ENCODE data around the gene CCNA2. TPM values are rescaled to one million over a fixed set of nuclear protein-coding genes. Genes with fewer than 3 reads are reported as not detected.

Gene CCNA2
- total RNA-seq, 4 donors from 2014 or later, result 0.89 to 2.9 (median 1.4) TPM

GRCh38 chr4:121791481-121791880 is 32.2 kb downstream of the CCNA2 start:
- Histone ChIP-seq H3K27me3 (peaks cover 42% of the 10 kb centered on the region), H3K9me3 (no peaks in the 10 kb centered on the region), H3K27ac (no peak overlapping the region), H3K4me3 (no peak overlapping the region), H3K36me3 (no peaks in the 10 kb centered on the region), H3K4me1 (no peaks in the 10 kb centered on the region)
- no peak for ATAC-seq
- WGBS, 2 donors (ENCODE audit: low coverage in 1 of 2), result 81 to 94% methylated on average over 4 to 5 of the region's 5 CpGs
- TF ChIP-seq POLR2AphosphoS5 (IDR thresholded peaks at IDR 0.05), result no peak
- no peak for TF ChIP-seq POLR2A (IDR thresholded peaks at IDR 0.05)
- TF ChIP-seq EP300 (IDR thresholded peaks at IDR 0.05), result no peak

GRCh38 chr4:121790976-121791375 is 32.7 kb downstream of the CCNA2 start:
- H3K4me3 ChIP-seq, result no peak overlapping the region
- no peaks in the 10 kb centered on the region for H3K4me1 ChIP-seq
- H3K27ac ChIP-seq, result no peak overlapping the region
- H3K36me3 ChIP-seq, result no peaks in the 10 kb centered on the region
- no peaks in the 10 kb centered on the region for H3K9me3 ChIP-seq
- H3K27me3 ChIP-seq, result peaks cover 45% of the 10 kb centered on the region
- ATAC-seq, result no peak
- TF ChIP-seq EP300 (IDR thresholded peaks at IDR 0.05), result no peak

DNA sequence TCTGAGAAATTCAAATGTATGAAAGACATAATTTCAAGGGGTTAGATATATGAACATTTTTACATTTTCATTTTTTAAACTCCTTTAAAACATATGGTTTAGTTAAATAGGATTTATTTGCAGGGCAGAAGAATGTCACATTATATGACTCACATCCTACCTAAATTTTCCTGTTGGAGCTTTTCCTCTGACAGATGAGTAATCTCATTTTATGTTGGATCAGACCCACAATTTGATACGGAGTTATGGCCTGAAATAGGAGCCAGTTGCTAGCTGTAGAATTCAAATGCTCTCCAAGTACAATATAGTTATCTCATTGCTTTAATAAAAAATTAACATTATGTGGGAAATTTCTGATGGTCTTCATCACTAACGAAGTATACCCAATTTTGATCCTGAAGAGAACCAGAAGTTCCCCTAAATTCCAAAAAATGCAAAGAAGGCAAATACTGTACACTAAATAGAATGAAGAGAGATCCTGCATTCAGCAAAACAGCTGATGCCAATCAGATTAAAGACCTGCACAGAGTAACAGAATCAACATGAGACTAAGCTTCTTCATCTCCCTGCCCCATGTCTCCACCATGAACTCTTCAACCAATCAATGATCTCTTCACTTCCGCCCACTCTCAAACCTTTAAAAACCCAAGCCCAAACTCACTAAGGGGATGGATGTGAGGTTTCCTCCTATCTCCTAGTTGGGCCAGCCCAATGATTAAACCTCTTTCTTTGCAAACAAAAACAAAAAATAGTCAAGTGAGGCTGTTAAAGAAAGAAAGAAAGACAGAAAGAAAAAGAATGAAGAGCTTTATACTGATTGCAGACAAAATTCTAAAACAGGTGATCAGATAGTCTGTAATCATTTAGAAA is 33.5 kb downstream of the CCNA2 start:
- WGBS, 2 donors (ENCODE audit: low coverage in 1 of 2), result 59 to 68% methylated on average over 3 of the region's 3 CpGs
- ATAC-seq, result no peak

DNA sequence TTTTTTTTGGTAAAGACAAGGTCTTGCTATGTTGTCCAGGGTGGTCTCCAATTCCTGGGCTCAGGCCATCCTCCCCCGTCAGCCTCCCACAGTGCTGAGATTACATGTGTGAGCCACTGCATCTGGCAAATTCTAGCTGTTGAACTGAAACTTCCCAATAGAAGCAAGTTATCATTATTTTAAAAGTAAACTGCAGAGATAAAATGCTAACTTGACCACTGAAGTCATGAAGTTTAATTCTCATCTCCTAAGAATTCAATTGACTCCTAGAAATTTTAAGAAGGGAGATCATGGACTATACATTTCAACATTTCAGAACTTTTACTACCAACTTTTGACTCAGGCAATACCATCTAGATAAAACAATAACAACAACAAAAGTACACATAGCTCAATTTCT is 34.2 kb downstream of the CCNA2 start:
- ATAC-seq, result no peak
- peaks cover 56% of the 10 kb centered on the region for H3K27me3 ChIP-seq
- WGBS, 2 donors (ENCODE audit: low coverage in 1 of 2), result 60% methylated on average over 1 of the region's 1 CpG; no CpG with 5 or more reads in 1 of the 2 donors
- no peak overlapping the region for H3K27ac ChIP-seq
- H3K36me3 ChIP-seq, result no peaks in the 10 kb centered on the region
- TF ChIP-seq CTCF (IDR thresholded peaks at IDR 0.05) (no peak), POLR2AphosphoS5 (IDR thresholded peaks at IDR 0.05) (no peak), POLR2A (IDR thresholded peaks at IDR 0.05) (no peak), EP300 (IDR thresholded peaks at IDR 0.05) (no peak)
- H3K9me3 ChIP-seq, result peaks cover 0 to under 1% (median 0%) of the 10 kb centered on the region in 3 donors
- no peak overlapping the region for H3K4me3 ChIP-seq
- H3K4me1 ChIP-seq, result no peaks in the 10 kb centered on the region

More for the DNA sequence above, 33.5 kb downstream of the CCNA2 start:
- no peaks in the 10 kb centered on the region for H3K4me1 ChIP-seq
- peaks cover 53% of the 10 kb centered on the region for H3K27me3 ChIP-seq
- no peak overlapping the region for H3K4me3 ChIP-seq
- no peaks in the 10 kb centered on the region for H3K9me3 ChIP-seq
- TF ChIP-seq POLR2A (IDR thresholded peaks at IDR 0.05) (no peak), EP300 (IDR thresholded peaks at IDR 0.05) (no peak), CTCF (IDR thresholded peaks at IDR 0.05) (no peak), POLR2AphosphoS5 (IDR thresholded peaks at IDR 0.05) (no peak)
- H3K27ac ChIP-seq, result no peak overlapping the region
- H3K36me3 ChIP-seq, result no peaks in the 10 kb centered on the region

DNA sequence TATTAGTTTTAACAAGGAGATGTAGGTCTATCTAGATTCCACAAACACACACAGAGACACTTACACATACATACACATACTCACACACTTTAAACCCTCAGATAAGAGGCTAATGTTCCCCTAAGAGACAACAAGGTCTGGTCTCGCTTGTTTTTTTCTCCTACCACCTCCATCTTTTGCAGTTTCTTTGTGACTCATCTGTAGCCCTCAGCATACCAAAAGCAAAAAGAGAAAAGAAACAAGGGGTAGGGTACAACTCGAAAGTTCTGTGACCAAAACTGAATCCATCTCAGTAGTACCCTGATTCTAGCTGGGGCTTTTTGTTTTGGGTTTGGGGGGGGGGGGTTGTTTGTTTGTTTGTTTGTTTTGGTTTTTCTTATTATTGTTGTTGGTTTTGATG is 34.8 kb downstream of the CCNA2 start:
- TF ChIP-seq CTCF (IDR thresholded peaks at IDR 0.05) (no peak), POLR2A (IDR thresholded peaks at IDR 0.05) (no peak), POLR2AphosphoS5 (IDR thresholded peaks at IDR 0.05) (no peak), EP300 (IDR thresholded peaks at IDR 0.05) (no peak)
- Histone ChIP-seq H3K9me3 (peaks cover 0 to 4% (median 0%) of the 10 kb centered on the region in 3 donors), H3K4me3 (no peak overlapping the region), H3K27me3 (peaks cover 54% of the 10 kb centered on the region), H3K4me1 (no peaks in the 10 kb centered on the region), H3K27ac (no peak overlapping the region), H3K36me3 (no peaks in the 10 kb centered on the region)
- no peak for ATAC-seq
- 74 to 83% methylated on average over 2 of the region's 2 CpGs for WGBS, 2 donors (ENCODE audit: low coverage in 1 of 2)

DNA sequence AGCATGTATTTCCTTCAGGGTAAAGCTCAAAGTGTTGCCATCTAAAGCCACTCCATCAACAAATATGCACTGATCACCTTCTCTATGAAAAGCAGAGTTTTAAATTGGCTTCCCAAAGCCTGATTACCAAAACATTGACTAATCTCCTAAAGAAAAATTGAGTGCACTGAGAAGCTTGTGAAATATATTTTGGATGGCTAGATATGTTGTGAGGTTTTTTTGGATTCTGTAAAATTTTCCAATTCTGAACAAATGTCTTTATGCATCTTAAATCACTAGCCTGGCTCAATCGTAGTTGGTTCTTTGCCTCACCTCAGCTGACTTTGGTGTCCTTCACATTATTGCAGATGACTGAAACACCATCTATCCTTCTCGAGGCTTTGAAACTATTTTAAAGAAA is 37.5 kb downstream of the CCNA2 start:
- Histone ChIP-seq H3K27me3 (peaks cover 39% of the 10 kb centered on the region), H3K27ac (no peak overlapping the region), H3K4me3 (no peak overlapping the region), H3K4me1 (no peaks in the 10 kb centered on the region), H3K36me3 (no peaks in the 10 kb centered on the region), H3K9me3 (peaks cover 0 to 4% (median 0%) of the 10 kb centered on the region in 3 donors)
- 59 to 62% methylated on average over 2 of the region's 2 CpGs for WGBS, 2 donors (ENCODE audit: low coverage in 1 of 2)
- no peak for ATAC-seq
- TF ChIP-seq POLR2AphosphoS5 (IDR thresholded peaks at IDR 0.05) (no peak), EP300 (IDR thresholded peaks at IDR 0.05) (no peak), CTCF (IDR thresholded peaks at IDR 0.05) (no peak), POLR2A (IDR thresholded peaks at IDR 0.05) (no peak)
